SU-DHL-6 (cell line): ENCODE results near the gene PHLPP2.

Experiments
- H2AFZ ChIP-seq: fragments of 200-600 bp; sonication (generic); 2 replicates; pipeline ENCODE4 v1.6.1; 2014; ENCODE audit warnings: low read depth, mild to moderate bottlenecking, moderate library complexity, mixed read lengths, antibody characterized with exemption, low read length; ENCODE audit not compliant: severe bottlenecking
- H3F3A ChIP-seq: fragments of 200-600 bp; shearing (Covaris generic); 2 replicates; pipeline ENCODE4 v1.6.0; 2016; ENCODE audit warnings: antibody characterized with exemption, mild to moderate bottlenecking; ENCODE audit not compliant: insufficient read depth
- H3K27ac ChIP-seq: fragments of 200-600 bp; sonication (generic); 2 replicates; pipeline ENCODE4 v1.5.1; 2016; ENCODE audit warnings: low read depth, mild to moderate bottlenecking, low read length, moderate library complexity, mixed read lengths
- H3K27me3 ChIP-seq: fragments of 200-600 bp; sonication (generic), shearing (Covaris generic); 2 replicates; pipeline ENCODE4 v1.6.0; 2014; ENCODE audit warnings: mild to moderate bottlenecking, low read length
- H3K36me3 ChIP-seq: fragments of 200-600 bp; sonication (generic); 2 replicates; pipeline ENCODE4 v1.6.1; 2014; ENCODE audit warnings: mild to moderate bottlenecking, low read length, mixed read lengths
- H3K4me2 ChIP-seq: fragments of 300-600, 200-600 bp; shearing (Covaris generic), sonication (generic); 2 replicates; pipeline ENCODE4 v1.6.0; 2014; ENCODE audit warnings: low read length, low read depth, mild to moderate bottlenecking; ENCODE audit not compliant: poor library complexity, severe bottlenecking
- H3K4me3 ChIP-seq: fragments of 200-600 bp; sonication (generic); 2 replicates; pipeline ENCODE4 v1.5.1; 2014; ENCODE audit warnings: antibody characterized with exemption, low read length, mild to moderate bottlenecking, mixed read lengths; ENCODE audit not compliant: insufficient read depth, poor library complexity, severe bottlenecking
- H3K79me2 ChIP-seq: fragments of 200-600 bp; sonication (generic); 2 replicates; pipeline ENCODE4 v1.6.1; 2014; ENCODE audit warnings: mild to moderate bottlenecking, low read length, moderate library complexity; ENCODE audit not compliant: insufficient read depth
- H3K9ac ChIP-seq: fragments of 200-600 bp; sonication (generic); 2 replicates; pipeline ENCODE4 v1.7.0; 2014; ENCODE audit warnings: mild to moderate bottlenecking, low read length
- H3K9me2 ChIP-seq: fragments of 200-600 bp; sonication (generic); replicated peaks from 2 replicates; pipeline ENCODE4 v1.6.1; 2014; ENCODE audit warnings: low read length; ENCODE audit not compliant: insufficient read depth
- H3K9me3 ChIP-seq: fragments of 200-600 bp; sonication (generic); 2 replicates; pipeline ENCODE4 v1.6.1; 2014; ENCODE audit warnings: low read length, mixed read lengths; ENCODE audit not compliant: insufficient read depth
- H4K20me1 ChIP-seq: fragments of 200-600 bp; sonication (generic); 2 replicates; pipeline ENCODE4 v1.6.1; 2014; ENCODE audit warnings: low read depth, mild to moderate bottlenecking, antibody characterized with exemption, low read length, moderate library complexity, mixed read lengths
- EZH2phosphoT487 ChIP-seq: fragments of 200-600 bp; sonication (generic), shearing (Covaris generic); conservative IDR thresholded peaks from 2 replicates; pipeline ENCODE4 v1.6.1; 2018; ENCODE audit warnings: mild to moderate bottlenecking, antibody characterized with exemption, low read length, moderate library complexity, mixed read lengths
- TF ChIP-seq, protein P1 (sequence below): fragments of 200-600 bp; sonication (generic); IDR thresholded peaks from one replicate; pipeline ENCODE4 v1.5.1; 2017; ENCODE audit warnings: antibody characterized with exemption, mild to moderate bottlenecking, low read length, moderate library complexity; ENCODE audit not compliant: insufficient read depth, poor library complexity, severe bottlenecking

Gene PHLPP2

DNA sequence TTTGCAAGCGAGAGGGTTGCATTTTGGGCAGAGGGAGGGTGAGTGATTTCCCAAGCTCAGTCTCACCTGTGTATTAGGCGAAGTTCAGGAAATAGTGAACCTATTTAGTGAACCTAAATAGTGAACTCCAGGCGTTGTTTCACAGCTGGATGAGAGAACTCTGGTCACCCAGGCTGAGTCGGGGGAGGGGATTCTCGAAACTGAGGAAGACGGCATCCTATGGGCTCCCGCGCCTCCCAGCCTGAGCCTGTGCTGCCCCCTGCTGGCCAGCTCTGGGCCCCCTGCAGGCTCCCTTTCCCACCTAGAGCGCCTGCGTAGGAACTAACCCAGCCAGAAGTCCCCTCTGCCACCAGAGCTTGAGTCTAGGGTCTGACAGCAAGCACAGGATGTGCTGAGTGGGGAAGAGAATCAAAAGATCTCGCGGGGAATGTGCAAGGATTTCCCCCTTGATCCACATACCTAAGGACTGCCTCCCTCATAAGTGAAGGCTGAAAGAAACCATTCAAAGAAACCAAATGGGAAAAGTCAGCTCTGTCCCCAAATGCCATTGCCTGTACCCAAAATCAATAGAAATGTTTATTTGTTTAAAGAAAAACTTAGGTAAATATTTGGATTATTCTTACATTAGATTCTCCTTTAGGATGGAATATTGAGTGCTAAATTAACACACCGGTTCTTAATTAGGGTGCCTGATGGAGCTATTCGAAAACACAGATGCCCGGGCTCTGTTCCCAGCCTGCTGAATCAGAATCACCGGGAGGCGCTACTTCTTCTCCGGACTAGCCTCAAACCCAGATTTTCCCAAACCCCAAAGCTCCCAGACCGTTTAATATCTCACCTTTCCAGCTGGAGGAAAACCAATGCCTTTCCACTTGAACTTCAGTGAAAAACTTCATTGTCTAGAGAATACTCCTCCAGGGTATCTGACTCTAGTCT, 113.3 kb downstream of the PHLPP2 start:
- Histone ChIP-seq H3K79me2 (no peaks in the 10 kb centered on the region), H3K9me2 (no peaks in the 10 kb centered on the region), H3K27ac (no peak overlapping the region), H4K20me1 (no peaks in the 10 kb centered on the region), H3K9me3 (no peaks in the 10 kb centered on the region), H3K4me2 (peak overlapping the region; percentile 43), H3K27me3 (no peaks in the 10 kb centered on the region), H3K9ac (no peak overlapping the region), H2AFZ (no peak overlapping the region), H3K4me3 (no peak overlapping the region), H3K36me3 (no peaks in the 10 kb centered on the region), H3F3A (no peaks in the 10 kb centered on the region)
- TF ChIP-seq, protein P1, sequence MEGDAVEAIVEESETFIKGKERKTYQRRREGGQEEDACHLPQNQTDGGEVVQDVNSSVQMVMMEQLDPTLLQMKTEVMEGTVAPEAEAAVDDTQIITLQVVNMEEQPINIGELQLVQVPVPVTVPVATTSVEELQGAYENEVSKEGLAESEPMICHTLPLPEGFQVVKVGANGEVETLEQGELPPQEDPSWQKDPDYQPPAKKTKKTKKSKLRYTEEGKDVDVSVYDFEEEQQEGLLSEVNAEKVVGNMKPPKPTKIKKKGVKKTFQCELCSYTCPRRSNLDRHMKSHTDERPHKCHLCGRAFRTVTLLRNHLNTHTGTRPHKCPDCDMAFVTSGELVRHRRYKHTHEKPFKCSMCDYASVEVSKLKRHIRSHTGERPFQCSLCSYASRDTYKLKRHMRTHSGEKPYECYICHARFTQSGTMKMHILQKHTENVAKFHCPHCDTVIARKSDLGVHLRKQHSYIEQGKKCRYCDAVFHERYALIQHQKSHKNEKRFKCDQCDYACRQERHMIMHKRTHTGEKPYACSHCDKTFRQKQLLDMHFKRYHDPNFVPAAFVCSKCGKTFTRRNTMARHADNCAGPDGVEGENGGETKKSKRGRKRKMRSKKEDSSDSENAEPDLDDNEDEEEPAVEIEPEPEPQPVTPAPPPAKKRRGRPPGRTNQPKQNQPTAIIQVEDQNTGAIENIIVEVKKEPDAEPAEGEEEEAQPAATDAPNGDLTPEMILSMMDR = peak; percentile 85
- no peak for TF ChIP-seq EZH2phosphoT487

DNA sequence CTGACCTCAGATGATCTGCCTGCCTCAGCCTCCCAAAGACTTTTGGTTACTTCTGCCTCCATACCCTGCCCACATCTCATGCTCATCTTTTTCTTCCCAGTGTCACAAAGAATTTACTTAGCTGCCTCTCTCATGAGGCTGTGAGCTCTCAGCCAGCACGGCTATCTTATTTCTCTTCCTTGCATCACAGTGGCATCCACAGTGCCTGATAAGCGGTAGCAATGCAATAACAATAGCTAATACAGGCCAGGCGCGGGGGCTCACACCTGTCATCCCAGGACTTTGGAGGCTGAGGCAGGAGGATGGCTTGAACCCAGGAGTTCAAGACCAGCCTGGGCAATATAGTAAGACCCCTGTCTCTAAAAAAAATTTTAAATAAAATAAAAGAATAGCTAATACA, 114.1 kb downstream of the PHLPP2 start:
- Histone ChIP-seq H3K9ac (no peak overlapping the region), H3F3A (no peaks in the 10 kb centered on the region), H3K36me3 (no peaks in the 10 kb centered on the region), H3K9me3 (no peaks in the 10 kb centered on the region), H3K79me2 (no peaks in the 10 kb centered on the region), H3K27me3 (no peaks in the 10 kb centered on the region), H3K27ac (no peak overlapping the region), H3K9me2 (no peaks in the 10 kb centered on the region), H3K4me2 (peak overlapping the region; percentile 43), H3K4me3 (no peak overlapping the region), H2AFZ (no peak overlapping the region), H4K20me1 (no peaks in the 10 kb centered on the region)
- TF ChIP-seq, protein P1 = no peak
- no peak for TF ChIP-seq EZH2phosphoT487

- no peak overlapping the region for H3K27ac ChIP-seq
- H3K9me2 ChIP-seq = no peaks in the 10 kb centered on the region
- no peaks in the 10 kb centered on the region for H3K79me2 ChIP-seq
- H3K36me3 ChIP-seq = no peaks in the 10 kb centered on the region
- no peaks in the 10 kb centered on the region for H3K9me3 ChIP-seq
- no peak for TF ChIP-seq EZH2phosphoT487
- TF ChIP-seq, protein P1 = no peak
- H3K4me3 ChIP-seq = no peak overlapping the region
- no peak overlapping the region for H3K9ac ChIP-seq
- H3K4me2 ChIP-seq = no peak overlapping the region
- no peaks in the 10 kb centered on the region for H3F3A ChIP-seq
- no peak overlapping the region for H2AFZ ChIP-seq
- no peaks in the 10 kb centered on the region for H4K20me1 ChIP-seq
- no peaks in the 10 kb centered on the region for H3K27me3 ChIP-seq
Measured at GRCh38 chr16:71609066-71609465, 115.4 kb downstream of the PHLPP2 start.
